ENCODE measurements around the gene DOCK8.

Gene DOCK8

DNA sequence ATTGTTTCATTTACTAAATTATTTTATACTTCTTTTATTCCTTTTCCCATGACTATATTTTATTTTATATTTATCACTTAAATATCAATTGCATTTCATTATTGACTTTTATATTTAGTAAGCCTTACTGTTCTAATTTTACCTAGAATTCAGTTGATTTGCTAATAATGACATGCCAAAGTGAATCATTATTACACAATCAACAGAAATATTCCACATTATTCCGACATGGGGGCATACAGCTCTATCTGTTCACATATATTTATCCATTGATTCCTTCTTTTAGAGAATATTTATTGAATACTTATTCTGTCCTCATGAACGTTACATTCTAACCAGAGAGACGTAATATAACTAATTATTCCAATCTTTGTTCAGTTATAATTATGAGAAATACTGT lies 221.8 kb downstream of the DOCK8 start:
- DNase-seq = no peak

DNA sequence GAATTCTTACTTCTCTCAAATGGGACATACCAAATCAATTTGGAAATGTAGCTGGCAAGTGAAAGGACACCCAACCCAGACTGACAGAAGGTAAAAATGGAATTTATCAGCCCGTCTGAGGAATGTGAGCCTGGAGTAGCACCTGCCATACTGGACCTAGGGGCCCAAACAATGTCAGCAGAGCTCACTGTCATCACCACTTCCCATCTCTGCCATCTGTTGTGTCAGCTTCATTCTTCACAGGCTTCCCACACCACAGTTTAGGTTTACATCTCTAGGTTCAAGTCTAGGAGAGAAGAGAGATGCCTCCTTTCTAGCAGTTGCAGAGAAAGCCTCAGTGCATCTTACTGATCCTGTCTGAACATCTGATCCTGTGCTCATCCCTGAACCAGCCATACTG lies 222.4 kb downstream of the DOCK8 start:
- DNase-seq = no peak

DNA sequence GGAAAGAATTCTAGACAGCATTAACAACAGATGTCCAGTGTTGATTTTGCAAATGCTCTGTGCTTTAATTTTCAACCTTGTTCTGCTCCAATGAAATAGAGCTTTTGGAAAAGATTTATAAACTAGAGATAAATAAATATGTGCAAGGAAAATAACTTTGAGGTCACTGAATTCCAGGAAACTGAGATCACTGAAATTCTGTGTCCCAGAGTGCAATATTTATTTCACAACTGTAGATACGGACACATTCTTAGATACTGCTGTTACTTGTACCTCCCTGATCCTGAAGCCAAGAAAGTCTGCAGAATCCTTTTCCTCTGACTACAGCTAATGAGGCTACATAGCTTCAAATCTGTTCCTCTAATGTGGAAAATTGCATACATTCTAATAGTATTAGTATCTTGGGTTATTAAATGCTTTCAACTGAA lies 222.9 kb downstream of the DOCK8 start:
- no peak for DNase-seq

DNA sequence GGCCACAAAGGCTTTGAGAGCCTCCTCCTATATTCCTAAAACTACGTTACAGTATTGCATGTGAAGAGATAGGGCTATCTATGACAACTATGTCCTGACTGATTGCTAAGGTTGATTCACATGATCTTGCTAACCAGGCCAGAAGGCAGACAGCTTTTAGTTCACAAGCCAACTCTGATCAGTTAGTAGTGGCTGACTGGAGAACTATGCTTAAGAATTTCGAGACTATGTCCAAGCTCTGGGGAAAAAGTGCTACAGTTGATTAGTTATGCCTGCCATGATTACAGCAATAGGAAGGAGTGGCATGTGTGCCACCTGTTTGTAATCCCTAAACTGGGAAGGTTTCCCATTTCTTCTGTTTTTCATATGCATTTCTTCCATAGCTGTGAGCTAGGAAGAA lies 223.4 kb downstream of the DOCK8 start:
- no peak for DNase-seq

DNA sequence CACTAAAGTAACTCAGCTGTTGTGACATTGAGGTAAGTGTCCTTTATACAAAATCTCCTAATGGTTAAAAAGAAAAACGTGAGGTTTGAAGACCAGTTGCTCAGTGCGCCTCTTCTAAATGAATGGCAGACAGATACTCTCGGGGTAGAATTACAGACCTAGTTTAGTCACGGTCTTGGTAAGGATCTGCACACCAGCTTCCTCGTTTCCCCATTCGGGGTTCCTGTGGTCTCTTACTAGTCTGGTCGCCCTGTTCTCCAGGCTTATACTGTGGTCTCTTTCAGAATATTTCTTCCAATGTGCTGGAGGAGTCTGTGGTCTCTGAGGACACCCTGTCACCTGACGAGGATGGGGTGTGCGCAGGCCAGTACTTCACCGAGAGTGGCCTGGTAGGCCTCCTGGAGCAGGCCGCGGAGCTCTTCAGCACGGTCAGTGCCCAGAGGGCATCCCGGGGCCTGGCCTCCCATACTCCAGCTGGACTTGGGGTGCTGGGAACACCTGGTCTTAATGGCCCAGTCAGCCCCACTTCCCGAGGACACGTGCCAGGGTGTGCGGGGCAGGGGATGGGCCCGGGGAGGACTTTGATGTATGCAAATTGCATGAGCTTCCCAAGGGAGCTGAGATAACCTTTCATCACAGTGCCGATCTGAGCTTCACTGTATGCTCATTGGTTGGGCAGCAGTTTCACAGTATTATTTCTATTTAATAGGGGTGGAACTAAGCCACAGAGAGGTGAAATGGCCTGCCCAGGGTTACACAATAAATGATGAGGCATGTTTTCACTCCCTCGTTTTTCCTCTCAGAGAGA lies 224.5 kb downstream of the DOCK8 start:
- no peak for DNase-seq

DNA sequence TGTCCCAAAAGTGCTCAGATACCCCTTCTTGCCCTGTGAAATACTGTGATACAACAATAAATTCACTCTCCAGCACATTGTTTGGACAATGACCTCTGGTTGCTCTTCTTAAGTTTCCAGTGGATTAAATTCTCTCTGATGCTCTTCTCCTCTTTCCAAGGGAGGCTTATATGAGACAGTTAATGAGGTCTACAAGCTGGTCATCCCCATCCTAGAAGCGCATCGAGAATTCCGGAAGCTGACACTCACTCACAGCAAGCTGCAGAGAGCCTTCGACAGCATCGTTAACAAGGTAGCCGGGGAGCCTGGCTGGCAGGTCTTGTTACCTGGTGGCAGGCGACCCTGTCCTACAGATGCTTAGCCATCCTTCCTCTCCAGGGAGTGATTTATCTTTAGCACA lies 226.5 kb downstream of the DOCK8 start:
- no peak for DNase-seq

DNA sequence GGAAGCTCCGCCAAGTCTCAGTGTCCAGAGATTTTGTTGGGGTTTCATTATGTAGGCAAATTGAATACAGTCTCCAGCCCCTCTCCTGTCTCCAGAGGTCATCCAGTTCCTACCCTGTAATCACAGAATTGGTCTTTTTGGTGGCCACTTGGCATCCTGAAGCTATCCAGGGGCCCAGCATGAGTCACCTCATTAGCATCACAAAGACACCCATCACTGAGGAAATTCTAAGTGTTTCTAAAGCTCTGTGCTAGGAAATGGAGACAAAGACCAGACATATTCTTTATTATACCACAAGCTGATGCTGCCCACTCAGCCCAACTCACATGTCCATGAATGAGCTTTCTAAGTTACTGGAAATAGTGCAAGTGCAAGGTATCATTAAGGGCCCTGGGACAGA lies 229.9 kb downstream of the DOCK8 start:
- DNase-seq = no peak

DNA sequence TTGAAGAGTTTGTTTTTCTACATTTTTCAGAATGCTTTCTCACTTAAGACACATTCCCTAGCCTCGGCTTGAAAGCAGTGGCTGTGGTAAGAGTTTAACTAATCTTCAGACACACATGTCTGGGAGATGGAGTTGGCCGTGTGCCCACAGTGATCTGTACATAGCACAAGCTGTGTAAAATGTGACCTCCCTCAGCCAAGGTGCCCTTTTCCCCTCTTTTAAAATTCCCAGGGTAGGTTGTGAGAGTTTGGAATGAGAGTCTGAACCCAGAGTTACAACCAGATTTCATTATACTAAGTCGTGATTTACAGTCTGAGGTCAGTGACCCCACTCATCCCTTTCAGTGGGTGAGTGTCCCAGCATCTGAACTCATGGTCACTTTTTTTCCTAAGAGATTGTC lies 230.4 kb downstream of the DOCK8 start:
- DNase-seq = no peak

DNA sequence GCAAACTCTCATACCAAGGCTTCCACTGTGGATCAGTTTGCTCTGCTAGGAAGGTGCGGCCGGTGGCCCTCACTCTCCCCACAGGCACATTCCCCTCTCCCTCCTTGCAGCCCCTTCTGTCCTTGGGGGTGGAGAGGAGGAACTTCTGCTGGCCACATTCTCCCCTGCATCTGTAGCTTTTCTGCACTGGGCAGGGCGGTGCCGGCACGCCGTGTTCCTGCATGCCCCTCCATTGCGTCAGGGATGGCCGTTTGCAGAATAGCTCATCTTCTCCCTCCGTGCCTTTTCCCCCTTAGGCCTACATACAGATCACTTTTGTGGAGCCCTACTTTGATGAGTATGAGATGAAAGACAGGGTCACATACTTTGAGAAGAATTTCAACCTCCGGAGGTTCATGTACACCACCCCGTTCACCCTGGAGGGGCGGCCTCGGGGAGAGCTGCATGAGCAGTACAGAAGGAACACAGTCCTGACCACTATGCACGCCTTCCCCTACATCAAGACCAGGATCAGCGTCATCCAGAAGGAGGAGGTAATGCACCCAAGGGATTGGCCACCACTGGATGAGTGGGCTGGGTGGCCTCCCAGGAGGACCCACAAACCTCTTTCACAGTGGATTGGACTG lies 231.5 kb downstream of the DOCK8 start:
- no peak for DNase-seq

DNA sequence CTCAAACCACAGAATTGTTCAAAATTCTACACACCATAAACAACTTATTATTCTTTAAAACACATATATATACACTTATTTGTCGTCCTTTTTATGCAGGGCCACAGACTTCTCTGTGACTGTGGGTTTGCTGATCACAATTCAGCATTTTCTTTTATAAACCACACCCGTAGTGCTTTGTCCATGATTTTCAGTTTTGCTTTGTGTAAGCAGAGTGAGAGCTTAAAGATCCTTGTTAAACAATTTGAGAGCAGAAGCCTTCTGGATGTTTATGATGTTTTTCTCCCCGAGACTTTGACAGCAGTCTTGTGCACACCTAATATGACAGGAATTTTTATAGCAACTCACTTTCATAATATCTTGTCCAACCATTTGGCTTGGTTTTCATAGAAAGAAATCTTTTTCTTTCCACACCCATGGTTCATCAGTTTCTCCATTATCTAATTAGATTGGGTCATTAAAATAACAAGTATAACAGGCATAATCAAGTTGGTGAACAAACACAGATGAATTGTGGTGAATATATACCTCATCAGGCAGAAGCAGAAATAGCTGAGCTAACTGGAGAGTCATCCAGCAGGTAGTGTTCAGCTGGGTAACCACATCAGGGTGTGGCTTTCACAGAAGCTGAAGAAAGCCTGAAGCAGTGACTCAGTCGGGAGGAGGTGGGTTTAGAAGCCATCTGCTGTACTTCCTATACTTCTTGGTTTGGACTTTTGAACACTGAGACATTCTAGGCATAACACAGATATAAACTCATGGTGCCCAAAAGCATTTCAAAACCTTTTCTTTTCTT lies 232.8 kb downstream of the DOCK8 start:
- DNase-seq = peak; percentile 59

DNA sequence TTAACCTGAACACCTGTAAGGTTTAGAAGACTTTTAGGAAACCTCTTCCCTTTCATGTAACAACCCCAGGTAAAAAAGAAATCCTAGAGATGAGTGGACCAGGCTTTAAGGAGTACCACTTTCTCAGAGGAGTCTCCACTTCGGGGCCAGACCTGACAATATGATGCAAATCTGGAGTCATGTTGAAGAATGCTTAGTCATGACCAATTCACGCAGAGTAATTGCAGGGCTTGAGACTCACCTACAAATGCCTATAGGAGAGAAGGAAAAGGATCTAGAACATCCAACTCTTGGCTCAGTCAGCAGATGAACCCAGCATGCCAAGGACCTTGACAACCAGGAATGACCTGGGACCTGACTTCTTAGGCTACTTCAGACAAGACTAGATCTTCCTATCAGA lies 235.4 kb downstream of the DOCK8 start:
- DNase-seq = no peak

DNA sequence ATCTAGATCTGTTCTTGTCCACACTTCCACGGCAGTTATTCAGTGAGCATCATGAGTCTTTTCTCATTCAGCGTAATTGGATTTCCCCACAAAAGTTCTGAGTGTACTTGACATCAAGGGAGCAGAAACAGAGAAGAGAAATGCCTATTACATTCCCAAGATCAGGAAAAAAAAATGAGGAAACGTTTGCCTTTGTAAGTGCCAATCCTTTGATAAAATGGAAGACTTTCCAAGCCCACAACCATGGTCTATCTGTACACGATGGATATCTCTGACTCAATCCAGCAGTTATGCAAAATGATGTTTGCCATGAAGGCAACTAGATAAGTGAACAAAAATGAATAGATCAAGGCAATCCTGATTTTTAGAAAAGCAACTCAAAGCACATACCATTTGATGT lies 235.9 kb downstream of the DOCK8 start:
- no peak for DNase-seq

DNA sequence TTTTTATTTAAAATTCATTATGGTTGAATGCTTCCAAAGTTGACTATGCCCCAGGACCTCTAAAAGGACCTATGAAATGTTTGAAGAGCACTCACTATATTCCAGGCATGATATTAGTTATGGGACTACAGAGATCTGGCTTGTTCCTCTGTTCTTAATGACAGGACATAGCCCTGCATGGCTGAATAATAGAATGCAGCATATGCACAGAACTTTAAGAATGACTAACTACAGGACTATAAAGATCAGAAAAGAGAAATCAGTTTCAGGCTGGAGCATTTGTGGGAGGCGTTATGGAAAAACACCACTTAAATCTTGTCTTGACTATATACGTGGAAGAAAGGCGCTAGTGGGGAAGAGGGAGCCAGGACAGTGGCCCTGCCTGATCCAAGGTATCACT lies 239.2 kb downstream of the DOCK8 start:
- DNase-seq = no peak

DNA sequence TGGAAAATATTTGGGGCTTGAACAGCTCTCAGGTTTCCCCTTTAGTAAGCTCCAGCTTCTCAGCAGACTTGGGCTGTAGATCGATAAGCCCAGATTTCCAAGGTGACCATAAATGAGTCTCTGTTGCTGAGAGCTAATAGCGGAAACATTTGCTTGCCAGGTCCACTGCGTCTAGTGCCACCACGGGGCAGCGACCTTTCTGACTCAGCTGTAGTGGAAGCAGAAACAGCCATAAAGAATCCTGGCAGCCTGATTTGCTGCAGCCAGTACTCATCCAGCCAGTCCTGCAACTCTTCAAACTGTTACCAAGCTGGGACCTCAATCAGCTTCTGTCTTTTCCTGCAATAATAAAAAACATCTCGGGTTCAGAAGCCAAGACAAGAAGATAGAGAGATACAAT lies 241.7 kb downstream of the DOCK8 start:
- DNase-seq = no peak

DNA sequence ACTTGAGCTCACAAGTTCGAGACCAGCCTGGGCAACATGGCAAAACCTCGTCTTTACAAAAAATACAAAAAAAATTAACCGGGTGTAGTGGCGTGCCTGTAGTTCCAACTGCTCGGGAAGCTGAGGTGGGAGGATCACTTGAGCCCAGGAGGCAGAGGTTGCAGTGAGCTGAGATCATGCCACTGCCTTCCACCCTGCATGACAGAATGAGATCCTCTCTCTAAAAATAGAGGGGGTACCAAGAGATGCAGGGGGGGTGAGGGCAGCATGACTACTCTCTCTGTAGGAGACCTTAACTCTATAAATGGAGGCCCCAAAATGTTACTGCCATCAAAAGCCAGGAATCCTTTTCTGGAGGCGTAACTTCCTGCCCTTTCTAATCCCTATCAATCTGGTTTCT lies 243.9 kb downstream of the DOCK8 start:
- no peak for DNase-seq

DNA sequence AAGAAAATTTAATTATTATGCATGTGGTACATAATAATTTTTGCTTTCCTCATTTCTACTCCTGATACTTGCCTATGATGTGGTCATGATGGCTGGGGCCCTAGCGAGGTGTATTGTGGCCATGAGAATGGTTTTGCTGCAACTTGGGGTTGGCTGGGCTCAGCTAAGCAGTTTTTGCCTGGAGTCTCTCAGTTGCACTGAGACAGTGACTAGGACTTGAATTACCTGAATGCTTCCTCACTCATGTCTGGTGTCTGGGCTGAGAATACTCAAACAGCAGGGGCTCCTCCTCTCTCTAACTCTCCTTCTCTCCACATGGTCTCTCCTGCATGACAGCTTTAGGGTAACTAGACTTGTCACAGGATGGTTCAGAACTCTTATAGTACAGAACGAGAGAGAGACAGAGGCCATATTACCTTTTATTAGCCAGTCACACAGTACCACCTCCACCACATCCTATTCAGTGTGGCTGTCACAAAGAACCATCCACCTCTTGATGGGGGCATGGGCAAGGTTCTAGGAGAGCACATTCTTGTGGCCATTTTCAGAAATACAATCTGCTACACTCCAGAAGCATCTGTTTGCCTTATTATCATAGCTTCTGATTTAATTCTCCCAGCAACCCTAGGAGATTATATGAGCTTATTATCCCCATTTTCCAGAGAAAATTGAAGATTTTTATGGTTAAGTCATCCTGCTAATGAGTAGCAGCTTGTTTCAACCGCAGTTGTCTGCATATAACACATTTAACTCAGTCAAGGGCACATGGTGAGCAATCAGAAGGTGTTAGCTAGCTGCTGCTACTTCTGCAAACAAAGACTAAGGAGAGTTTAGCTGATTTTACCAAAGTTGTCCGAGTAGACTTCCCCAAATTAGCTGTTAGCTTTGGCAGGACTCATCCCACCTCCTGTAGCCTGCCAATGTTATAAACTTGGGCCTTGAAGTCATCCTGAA lies 245.1 kb downstream of the DOCK8 start:
- DNase-seq = no peak

DNA sequence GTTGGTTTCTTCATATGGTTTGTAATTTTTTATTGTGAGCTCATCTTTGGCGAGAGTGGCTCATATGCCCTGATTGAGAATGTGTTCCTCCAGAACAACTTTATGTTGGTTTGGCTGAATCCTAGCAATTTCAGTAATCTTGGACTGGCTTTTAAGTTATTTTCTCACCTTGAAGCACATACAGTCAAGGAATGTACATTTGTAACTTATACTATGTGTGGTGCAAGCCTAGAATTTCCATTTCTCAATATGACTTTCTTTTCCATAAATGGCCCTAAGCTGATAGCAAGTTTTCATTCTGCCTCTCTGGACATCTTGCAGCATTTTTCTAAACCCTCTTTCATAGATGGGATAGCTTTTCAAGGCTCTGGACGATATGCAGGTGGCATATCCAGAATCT lies 247.5 kb downstream of the DOCK8 start:
- no peak for DNase-seq

DNA sequence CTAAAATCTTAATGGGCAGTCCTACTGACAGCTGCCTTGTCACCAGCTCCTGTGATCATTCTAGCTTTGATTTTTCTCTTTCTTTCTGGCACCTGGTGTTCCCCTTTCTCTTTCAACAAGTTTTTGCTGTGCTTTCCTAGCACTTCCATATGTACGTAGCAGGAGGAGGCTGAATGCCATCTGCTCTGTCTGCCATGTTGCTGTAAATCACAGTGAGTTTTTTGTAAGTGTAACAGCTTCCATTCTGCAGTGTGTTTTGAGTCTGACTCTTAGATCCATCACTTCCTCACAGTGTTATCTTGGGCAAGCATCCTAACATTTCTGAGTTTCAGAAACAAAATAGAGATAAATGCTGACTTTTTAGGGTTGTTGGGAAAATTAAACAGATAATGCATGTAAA lies 247.9 kb downstream of the DOCK8 start:
- DNase-seq = no peak

DNA sequence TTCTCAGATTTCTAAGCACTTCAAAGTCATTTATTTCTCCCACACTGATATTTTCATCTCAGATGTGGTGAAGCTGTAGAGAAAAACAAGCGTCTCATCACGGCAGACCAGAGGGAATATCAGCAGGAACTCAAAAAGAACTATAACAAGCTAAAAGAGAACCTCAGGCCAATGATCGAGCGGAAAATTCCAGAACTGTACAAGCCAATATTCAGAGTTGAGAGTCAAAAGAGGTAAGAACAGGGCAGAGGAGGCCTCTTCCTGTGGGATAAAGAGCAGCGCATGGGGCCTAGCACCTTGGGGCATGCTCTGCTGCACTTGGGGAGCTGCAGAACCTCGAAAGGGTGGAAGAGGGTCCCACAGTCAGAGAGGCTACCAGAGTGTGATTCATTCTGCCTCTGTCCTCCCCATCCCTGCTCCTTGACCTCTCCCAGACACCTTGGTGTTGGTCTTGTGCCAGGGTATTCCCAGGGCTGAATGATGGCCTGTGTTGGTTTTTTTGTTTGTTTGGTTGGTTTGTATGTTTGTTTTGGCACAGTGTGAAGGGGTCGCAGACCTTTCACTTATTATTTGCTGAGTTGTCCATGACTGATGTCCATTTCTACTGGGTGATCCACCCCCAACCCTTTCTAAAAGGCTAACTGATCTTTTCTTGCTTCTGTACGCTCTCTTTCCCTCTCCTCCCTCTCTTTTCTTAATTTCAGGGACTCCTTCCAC lies 248.9 kb downstream of the DOCK8 start:
- no peak for DNase-seq

DNA sequence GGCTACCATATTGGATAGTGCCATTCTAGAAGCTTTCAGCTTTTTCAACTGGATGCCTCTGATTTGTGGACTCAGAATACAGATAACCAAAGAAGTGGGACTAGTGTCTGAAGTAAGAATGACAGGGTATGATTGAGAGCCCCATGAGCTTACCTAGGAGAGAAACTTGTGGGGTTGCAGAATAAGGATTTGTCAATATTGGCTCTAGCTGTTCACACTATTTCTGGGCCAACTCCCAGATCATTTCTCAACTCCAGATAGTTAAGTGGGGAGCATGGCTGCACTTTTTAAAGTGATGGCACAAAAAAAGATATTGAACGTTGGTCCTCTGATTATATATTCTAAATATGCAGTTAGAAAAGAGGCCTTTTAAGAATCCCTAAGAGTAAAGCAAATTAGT lies 252.1 kb downstream of the DOCK8 start:
- no peak for DNase-seq

DNA sequence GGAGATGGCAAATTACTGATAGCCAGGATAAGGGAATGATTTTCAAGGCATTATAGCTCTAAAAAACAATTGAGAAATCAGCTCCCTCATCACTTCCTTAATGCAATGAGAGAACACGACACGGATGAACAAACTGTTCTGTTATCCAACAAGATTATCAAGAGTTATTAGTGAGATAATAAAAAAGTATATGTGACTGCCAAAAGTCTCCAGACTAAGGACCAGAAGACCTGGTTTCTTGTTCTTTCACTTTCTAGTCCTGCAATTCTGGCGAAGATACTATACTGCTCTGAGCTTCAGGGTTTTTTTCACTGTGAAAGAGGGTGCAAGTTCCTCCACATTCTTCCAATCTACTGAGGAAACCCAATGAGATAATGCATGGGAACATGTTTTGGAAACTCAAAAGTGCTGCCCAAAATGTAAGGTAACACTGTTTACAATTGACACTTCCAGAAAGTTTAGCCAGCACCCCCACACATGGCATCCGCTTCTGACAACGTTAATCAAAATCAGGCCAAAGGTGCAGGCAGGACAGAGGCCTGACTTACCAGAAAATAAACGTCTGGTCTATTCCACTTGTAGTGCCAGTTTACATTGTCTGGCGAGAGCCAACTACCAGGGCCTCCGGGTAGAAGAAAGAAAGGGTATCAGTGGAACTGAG lies 254.2 kb downstream of the DOCK8 start:
- no peak for DNase-seq
